GM18868 (cell line): ENCODE data around the gene SAE1.
A peak's percentile ranks its signal among the peaks of the same experiment; 100 is the strongest.

Source experiments
- ATAC-seq: cut with Tn5 transposase; IDR thresholded peaks from one replicate; pipeline ENCODE4 v1.9.1; 2021; ENCODE audit warnings: mild to moderate bottlenecking, moderate library complexity; ENCODE audit not compliant: unreplicated experiment

The SAE1 gene

DNA sequence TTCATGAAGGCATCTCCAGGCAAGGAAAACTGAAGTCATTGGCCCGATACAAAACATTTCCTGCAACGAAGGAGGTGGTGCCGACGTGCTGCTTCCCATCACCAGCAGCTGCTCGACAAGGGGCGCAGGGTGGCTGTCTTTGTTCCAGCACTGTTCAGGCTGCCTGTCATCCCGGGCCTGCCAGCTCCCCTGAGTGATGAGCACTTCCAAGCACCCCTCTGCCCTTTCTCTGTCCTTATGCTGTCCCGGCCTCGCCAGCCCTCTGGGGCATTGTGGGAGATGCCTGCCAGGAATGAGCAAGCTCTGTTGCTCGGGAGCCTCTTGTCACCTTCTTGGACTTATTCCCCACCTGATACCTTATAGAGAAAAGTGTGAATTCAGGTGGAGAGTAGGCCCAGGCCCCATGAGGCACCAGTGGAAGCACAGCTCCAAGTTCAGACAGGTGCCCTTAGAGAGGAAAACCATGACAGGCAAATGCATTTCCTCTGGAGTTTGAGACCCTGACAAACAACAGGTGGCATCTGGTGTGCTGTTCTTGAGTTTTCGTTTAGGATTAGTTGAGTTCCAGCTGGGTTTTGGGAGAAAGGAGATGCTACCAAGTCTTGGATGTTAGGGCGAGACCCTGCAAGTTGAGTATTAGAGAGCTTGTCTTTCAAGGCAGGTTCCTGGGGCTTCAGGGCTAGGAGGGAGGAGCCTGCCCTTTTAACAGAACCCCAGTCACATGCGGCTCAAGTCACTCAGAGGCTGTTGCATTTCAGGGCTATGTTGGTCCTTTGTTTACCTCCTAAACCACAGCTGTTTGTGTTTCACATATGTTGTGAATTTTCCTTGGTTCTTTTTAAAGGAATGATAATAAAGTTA is 78.9 kb downstream of the SAE1 start:
- ATAC-seq, result no peak

DNA sequence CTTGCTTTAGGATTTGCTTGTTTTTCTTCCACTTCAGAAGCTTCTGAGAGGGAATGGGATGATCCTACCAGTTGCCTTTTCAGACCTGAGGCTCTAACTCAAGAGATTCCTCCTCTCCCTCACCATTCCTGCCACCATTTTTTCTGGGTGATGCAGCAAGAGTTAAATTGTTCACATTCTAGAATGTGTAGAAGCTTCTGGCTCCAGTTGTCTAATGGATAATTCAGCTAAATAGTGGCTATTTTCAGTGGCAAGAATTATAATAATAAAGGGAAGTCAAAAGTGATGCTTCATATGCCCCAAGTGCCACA is 79.5 kb downstream of the SAE1 start:
- ATAC-seq, result no peak

DNA sequence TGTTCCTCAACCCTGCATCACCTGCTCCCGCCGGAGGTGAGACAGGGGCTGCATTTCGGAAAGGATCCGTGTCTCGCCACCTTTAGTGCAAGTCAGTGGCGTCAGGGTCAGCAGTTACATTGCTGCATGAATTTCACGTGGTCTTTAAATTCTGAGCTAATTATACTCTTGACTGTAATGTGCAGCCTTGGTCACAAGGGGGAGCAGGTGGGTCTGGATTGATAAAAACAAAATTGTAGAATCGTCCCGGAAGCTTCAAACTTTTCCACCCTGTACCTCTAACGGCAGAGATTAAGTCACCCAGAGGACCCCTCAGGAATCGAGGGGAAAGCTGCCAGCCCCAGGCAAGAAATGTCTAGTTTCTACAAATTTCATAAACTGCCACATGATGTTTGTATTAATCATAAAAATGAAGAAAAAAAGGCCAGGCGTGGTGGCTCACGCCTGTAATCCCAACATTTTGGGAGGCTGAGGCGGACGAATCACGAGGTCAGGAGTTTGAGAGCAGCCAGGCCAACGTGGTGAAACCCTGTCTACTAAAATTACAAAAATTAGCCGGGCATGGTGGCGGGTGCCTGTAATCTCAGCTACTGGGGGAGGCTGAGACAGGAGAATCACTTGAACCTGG is 80.2 kb downstream of the SAE1 start:
- no peak for ATAC-seq

DNA sequence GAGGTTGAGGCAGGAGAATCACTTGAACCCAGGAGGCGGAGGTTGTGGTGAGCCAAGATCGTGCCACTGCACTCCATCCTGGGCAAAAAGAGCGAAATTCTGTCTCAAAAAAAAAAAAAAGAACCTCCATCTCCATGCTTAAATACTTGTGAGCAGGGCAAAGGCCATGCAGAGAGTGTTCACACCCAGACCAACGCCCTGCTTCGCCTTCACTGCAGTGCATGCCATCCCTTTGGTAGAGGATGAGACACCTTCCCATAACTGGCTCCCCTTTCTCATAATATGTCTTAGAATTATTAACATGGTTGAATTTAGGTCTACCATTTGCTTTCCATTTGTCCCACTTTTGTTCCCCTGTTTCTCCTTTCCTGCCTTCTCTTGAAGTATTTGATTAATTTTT is 84.9 kb downstream of the SAE1 start:
- no peak for ATAC-seq

DNA sequence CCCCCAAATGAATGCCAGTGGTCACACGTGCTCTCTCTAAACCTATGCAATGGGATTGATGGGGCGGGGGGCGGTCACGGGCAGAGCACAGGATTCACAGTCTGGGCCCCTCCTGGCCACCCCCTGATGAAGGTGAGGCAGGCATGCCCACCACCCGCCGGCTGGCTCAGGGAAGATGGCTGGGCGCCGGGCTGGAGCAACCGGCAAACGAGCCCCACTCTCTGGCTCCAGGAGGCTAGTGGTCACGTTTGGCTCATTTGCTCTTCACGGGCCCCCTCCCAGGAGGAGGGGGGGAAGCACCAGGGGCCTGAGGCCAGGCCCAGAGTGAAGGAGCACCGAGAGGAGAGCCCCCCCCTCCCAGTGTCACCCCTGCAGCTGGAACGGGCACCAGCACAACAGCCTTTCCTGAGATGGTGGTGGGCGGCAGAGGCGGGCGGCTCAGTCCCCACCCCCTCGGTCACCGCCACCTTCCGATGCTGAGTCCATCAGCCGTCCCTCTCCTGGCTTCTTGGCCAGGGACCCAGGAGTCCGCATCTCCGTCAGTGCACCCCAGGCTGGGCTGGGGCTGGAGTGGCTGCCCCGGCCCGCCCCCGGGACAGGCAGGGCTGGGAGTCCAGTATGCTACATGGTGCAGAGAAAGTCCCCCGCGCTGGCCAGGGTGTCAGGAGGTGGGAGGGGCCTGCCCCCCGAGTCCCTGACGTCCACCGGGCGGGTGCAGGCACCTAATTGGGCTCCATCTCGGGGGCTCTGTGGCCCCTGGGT is 90.6 kb downstream of the SAE1 start:
- no peak for ATAC-seq

- ATAC-seq, result no peak
These were observed 91.3 kb downstream of the SAE1 start for GRCh38 chr19:47221890-47222289.

DNA sequence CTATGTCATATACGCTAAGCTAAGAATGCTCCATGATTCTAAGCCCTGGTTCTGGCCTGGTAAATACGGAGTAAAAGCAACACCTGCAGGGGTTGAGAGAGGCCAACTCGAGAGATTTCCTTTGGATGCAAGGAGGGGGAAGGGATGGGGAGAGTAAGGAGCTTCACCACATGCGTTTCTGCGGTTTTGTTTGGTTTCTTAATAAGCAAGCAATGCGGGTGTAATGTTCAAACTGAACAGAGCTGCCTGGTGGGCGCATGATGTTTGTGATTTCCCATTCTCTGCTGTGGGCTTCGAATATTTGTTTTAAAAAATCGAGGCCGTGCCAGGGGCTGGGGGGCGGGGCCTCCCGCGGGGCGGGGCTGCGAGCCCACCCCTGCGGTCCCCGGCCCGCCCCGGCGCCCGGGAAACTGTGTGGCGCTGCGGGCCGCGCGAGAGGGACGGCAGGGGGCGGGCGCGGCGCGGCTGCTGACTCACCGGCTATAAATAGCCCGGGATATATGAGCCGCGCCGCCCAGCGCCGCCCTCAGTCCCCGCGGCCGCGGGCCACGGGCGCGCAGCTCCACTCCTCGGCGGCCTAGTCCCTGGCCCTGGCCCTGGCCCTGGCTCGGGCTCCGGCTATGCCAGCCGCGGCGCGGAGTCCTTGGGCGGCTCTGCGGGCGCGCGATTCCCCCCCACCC is 95.3 kb downstream of the SAE1 start:
- peak; percentile 40 for ATAC-seq

- ATAC-seq, result peak; percentile 1
These were observed 96.1 kb downstream of the SAE1 start for GRCh38 chr19:47226426-47227351.

GRCh38 chr19:47227352-47228167 is 96.9 kb downstream of the SAE1 start:
- no peak for ATAC-seq

GRCh38 chr19:47228168-47228936 is 97.7 kb downstream of the SAE1 start:
- ATAC-seq, result no peak

- ATAC-seq, result no peak
These were observed 98.5 kb downstream of the SAE1 start for GRCh38 chr19:47228937-47229675.

DNA sequence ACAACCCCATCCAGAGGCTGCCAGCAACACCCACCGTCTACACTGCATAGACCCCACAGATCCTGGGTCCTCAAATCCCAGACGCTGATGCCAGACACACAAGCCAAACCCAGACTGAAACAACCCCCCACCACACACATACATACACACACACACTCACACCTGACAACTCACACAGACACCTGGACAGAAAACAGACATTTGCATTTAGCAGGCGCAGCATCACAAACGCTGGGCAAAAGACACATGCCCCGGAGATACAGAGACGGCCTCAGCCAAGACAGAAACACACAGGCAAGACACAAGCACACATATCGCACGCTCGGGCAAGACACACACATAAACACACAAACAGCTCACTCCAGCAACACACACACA is 99.0 kb downstream of the SAE1 start:
- ATAC-seq, result no peak

DNA sequence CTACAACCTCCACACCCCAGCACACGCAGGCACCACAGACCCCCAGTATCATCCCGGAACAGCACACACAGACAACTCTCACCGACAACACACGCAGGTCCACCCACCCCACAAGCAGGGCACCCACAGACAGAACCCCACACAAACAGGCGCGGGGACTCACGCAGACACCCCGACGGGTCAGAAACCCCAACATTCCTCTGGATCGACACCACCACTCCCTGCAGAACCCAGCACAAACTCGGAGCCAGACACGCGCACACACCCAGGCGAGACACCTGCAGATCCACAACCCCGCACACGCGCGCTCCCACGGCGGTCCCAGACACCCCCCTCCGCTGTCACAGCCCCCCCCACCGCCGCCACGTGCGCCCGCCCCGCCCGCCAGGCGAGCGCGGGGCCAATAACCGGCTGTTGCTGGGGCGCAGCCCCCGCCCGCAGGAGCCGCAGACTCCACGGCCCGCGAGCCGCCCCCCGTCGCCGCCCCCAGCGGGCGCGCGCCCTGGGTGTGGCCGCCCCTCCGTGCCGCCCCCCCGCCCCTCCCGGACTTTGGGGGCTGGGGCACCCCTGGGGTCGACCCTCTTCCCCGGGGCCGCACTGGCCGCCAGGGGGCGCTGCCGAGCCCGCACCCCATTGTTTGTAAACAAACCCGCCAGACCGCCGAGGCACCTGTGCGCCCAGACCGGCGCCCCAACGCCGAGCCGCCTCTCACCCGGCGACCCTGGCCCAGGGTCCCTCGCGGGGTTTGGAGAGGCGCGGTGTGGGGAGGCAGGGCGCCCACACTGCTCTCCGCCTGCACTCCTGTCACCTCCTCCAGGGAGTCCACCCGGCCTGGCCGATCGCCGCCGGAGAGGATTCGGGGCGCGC is 99.7 kb downstream of the SAE1 start:
- no peak for ATAC-seq

DNA sequence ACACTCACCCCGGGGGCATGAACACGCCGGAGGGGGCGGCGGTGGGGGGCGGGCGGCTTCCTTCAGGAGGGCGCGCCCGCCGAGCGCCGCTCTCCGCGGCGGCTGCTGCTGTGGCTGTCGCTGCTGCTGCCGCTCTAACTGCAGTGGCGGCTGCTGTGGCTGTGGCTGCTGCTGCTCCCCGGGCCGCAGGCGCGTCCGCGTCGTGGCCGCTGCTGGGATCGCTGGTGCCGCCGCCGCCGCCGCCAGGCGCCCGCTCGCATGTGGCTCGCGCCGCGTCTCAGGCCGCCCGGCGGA is 100.2 kb downstream of the SAE1 start, which contains the start of gene BBC3:
Gene BBC3, minus strand, starts transcription at position 279 of the 294 bp plus-strand sequence. CDS start 2,768 bp downstream, outside the sequence.
- no peak for ATAC-seq

GRCh38 chr19:47231215-47232054 is 100.8 kb downstream of the SAE1 start:
- peak; percentile 43 for ATAC-seq
